SHP77 treated with DMSO at 0.1 percent for 48 hours (cell line): ENCODE measurements around the gene TPRG1L.

Source experiments
- DNase-seq: peaks from one replicate; lab custom pipeline; 2025; lab: John Stamatoyannopoulos, UW

Gene TPRG1L

GRCh38 chr1:3628445-3628844 is 3.6 kb downstream of the TPRG1L start:
- DNase-seq, result no peak

- no peak for DNase-seq
These were observed 4.8 kb downstream of the TPRG1L start for GRCh38 chr1:3629561-3630160.

- no peak for DNase-seq
These were observed 5.4 kb downstream of the TPRG1L start for GRCh38 chr1:3630161-3630611.

GRCh38 chr1:3630914-3631313 is 6.1 kb downstream of the TPRG1L start:
- no peak for DNase-seq

GRCh38 chr1:3631320-3632260 is 6.8 kb downstream of the TPRG1L start:
- DNase-seq, result no peak

GRCh38 chr1:3632298-3632697 is 7.5 kb downstream of the TPRG1L start:
- DNase-seq, result no peak

- no peak for DNase-seq
These were observed 8.0 kb downstream of the TPRG1L start for GRCh38 chr1:3632716-3633343.

GRCh38 chr1:3633344-3634058 is 8.7 kb downstream of the TPRG1L start:
- DNase-seq, result no peak

- no peak for DNase-seq
These were observed 9.4 kb downstream of the TPRG1L start for GRCh38 chr1:3634059-3634800.

GRCh38 chr1:3636080-3636479 is 11.3 kb downstream of the TPRG1L start:
- DNase-seq, result no peak

- DNase-seq, result no peak
These were observed 11.7 kb downstream of the TPRG1L start for GRCh38 chr1:3636531-3636930.

GRCh38 chr1:3638027-3638426 is 13.2 kb downstream of the TPRG1L start:
- no peak for DNase-seq

- DNase-seq, result no peak
These were observed 13.9 kb downstream of the TPRG1L start for GRCh38 chr1:3638676-3639075.

GRCh38 chr1:3639397-3639911 is 14.6 kb downstream of the TPRG1L start:
- DNase-seq, result no peak

GRCh38 chr1:3640121-3640837 is 15.5 kb downstream of the TPRG1L start:
- no peak for DNase-seq

GRCh38 chr1:3641046-3641760 is 16.4 kb downstream of the TPRG1L start:
- DNase-seq, result no peak

GRCh38 chr1:3641816-3642215 is 17.0 kb downstream of the TPRG1L start:
- no peak for DNase-seq

GRCh38 chr1:3642919-3643675 is 18.3 kb downstream of the TPRG1L start:
- no peak for DNase-seq

- no peak for DNase-seq
These were observed 19.5 kb downstream of the TPRG1L start for GRCh38 chr1:3644273-3644672.
